CD4-positive, alpha-beta memory T cell (primary cell): Measurements from ENCODE around the gene STK38L. TPM values are rescaled to one million over a fixed set of nuclear protein-coding genes. Genes with fewer than 3 reads are reported as not detected.

Source experiments
- CTCF ChIA-PET: fragments of 350-600 bp; sonication (Branson Sonifier 250); formaldehyde crosslinking; loops from one replicate; lab custom pipeline; 2021; ENCODE audit warnings: inconsistent platforms; ENCODE audit not compliant: partially characterized antibody; lab: Charles Lee
- POLR2A ChIA-PET: fragments of 350-600 bp; sonication (Branson Sonifier 250); formaldehyde crosslinking; loops from one replicate; lab custom pipeline; 2021; ENCODE audit not compliant: partially characterized antibody; lab: Charles Lee
- DNase-seq, 5 donors: peaks; one replicate each; pipeline versions ENCODE4 v3.0.0 to v3.0.0-alpha.2; 2020 to 2022; ENCODE audit warnings: mixed read lengths in 1 of 5
- H3K27ac ChIP-seq: one replicate; pipeline ENCODE4 v1.7.0; 2013; ENCODE audit warnings: low read depth, low read length
- H3K27me3 ChIP-seq: 2 replicates; pipeline ENCODE4 v1.7.0; 2013; ENCODE audit warnings: mild to moderate bottlenecking, low read length, moderate library complexity; ENCODE audit not compliant: insufficient read depth
- H3K36me3 ChIP-seq: 2 replicates; pipeline ENCODE4 v1.7.0; 2013; ENCODE audit warnings: mild to moderate bottlenecking, low read length, moderate library complexity; ENCODE audit not compliant: insufficient read depth
- H3K4me1 ChIP-seq: 2 replicates; pipeline ENCODE4 v1.7.0; 2013; ENCODE audit warnings: mild to moderate bottlenecking, low read length, moderate library complexity; ENCODE audit not compliant: insufficient read depth
- H3K4me3 ChIP-seq, 2 donors: one replicate each; pipeline ENCODE4 v1.7.0; 2013; ENCODE audit warnings: low read length in 2 of 2, mild to moderate bottlenecking in 1 of 2
- H3K9me3 ChIP-seq, 2 donors: one replicate each; pipeline ENCODE4 v1.7.0; 2013; ENCODE audit warnings: low read length in 2 of 2, control low read depth in 1 of 2; ENCODE audit not compliant: control insufficient read depth in 1 of 2
- H3K27ac Mint-ChIP-seq, 7 donors: one replicate each; pipeline ENCODE4 v1.8.0; 2020 to 2021; ENCODE audit warnings: mixed read lengths in 7 of 7, mild to moderate bottlenecking in 6 of 7, inconsistent platforms in 3 of 7, moderate library complexity in 3 of 7
- H3K27me3 Mint-ChIP-seq, 2 donors: one replicate each; pipeline ENCODE4 v1.8.0; 2020 to 2021; ENCODE audit warnings: mixed read lengths in 2 of 2
- H3K36me3 Mint-ChIP-seq, 2 donors: one replicate each; pipeline ENCODE4 v1.8.0; 2020 to 2021; ENCODE audit warnings: mixed read lengths in 2 of 2, inconsistent platforms in 1 of 2, mild to moderate bottlenecking in 1 of 2
- H3K4me1 Mint-ChIP-seq, 4 donors: one replicate each; pipeline ENCODE4 v1.8.0; 2020 to 2021; ENCODE audit warnings: mixed read lengths in 4 of 4, mild to moderate bottlenecking in 1 of 4
- H3K4me3 Mint-ChIP-seq, 8 donors: one replicate each; pipeline ENCODE4 v1.8.0; 2020 to 2021; ENCODE audit warnings: mixed read lengths in 8 of 8, mild to moderate bottlenecking in 7 of 8, moderate library complexity in 6 of 8, inconsistent platforms in 3 of 8
- H3K9me3 Mint-ChIP-seq, 8 donors: one replicate each; pipeline ENCODE4 v1.8.0; 2020 to 2021; ENCODE audit warnings: mixed read lengths in 8 of 8, mild to moderate bottlenecking in 5 of 8, inconsistent platforms in 3 of 8, moderate library complexity in 1 of 8
- intact Hi-C: fragments of 100-400 bp; cut with micrococcal nuclease; formaldehyde crosslinking; loops from one replicate; pipeline ENCODE4 v1.15.1; 2023
- polyA plus RNA-seq, 2 donors: library from polyadenylated mRNA; unstranded; fragments of 300-500 nt; fragmentation: Illumina TruSeq; gene quantifications; one replicate each; pipeline ENCODE4 v1.2.3, GENCODE V29; 2021
- total RNA-seq, 2 experiments: library from RNA; stranded (reverse); gene quantifications; one replicate each; pipeline ENCODE4 v1.2.3, GENCODE V29; 2021

STK38L gene
- total and polyA plus RNA-seq, 4 experiments from 2014 or later: 8.4 to 21.8 (median 15.3) TPM

DNA sequence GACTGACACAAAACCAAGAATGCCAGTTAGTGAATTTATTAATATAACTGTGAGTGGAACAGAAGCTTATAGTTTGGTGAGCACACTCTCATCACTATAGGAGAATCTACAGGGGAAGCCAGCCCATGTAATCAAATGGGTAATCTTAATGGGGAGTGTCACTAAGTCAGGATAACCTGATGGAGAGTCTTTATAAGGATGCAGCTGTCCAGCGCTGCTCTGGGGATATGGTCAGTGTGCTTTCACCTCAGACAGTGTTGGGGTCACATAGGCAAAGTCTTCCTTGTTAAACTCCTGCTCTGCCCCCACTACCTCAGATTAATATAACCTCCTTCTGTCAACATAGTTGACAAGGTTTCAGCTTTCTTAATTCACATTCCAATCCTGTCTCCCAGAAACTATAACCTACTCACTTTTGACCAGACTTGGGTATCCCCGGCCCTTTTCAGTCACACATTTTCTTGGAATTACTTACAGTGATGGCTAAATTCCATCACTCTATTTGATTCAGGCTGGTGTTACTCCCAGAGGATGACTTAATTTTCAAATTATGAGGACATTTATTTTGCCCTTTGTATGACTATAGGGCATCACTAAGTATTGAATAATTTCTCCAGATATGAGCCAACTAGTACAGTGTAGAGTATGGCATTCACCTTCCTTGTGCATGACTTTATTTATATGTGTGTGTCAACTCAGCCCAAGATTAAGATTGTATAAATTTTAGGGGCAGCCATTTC, 13.2 kb downstream of the STK38L start:
- Mint-ChIP-seq H3K27ac (no peak overlapping the region), H3K4me1 (peaks cover 16 to 45% (median 34%) of the 10 kb centered on the region in 4 donors), H3K36me3 (peaks cover 0 to 33% of the 10 kb centered on the region in 2 donors), H3K9me3 (peaks cover 0 to 3% (median 0%) of the 10 kb centered on the region in 8 donors), H3K4me3 (no peak overlapping the region), H3K27me3 (no peaks in the 10 kb centered on the region)
- Histone ChIP-seq H3K36me3 (no peaks in the 10 kb centered on the region), H3K9me3 (no peaks in the 10 kb centered on the region), H3K27ac (no peak overlapping the region), H3K4me3 (no peak overlapping the region), H3K4me1 (no peaks in the 10 kb centered on the region), H3K27me3 (no peaks in the 10 kb centered on the region)
- DNase-seq: no peak
- intact Hi-C loops: no loop called here
- CTCF ChIA-PET: no interaction called here
- POLR2A ChIA-PET: no interaction called here

DNA sequence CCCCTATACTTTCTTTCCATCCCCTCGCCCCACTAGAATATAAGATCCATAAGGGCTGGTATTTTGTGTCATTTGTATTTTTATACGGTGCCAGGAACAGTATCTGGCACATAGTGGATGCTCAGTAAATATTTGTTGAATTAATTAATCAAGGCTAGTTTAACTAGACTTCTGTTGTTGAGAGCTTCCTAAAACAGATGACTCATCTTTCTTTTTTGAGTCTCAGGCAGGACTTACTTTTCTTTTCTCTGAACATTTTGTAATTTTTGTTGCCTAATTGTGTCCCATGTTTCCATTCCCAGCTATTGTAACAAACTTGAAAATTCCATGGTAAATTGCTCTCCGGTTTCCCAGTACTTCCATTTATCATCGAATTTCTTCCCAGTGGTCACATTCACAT, 16.7 kb downstream of the STK38L start:
- POLR2A ChIA-PET: no interaction called here
- H3K27me3 Mint-ChIP-seq: no peaks in the 10 kb centered on the region
- H3K27ac Mint-ChIP-seq: no peak overlapping the region
- DNase-seq: no peak
- no peaks in the 10 kb centered on the region for H3K36me3 ChIP-seq
- no peak overlapping the region for H3K27ac ChIP-seq
- H3K4me1 ChIP-seq: no peaks in the 10 kb centered on the region
- no peak overlapping the region for H3K4me3 ChIP-seq
- peaks cover 12 to 30% (median 24%) of the 10 kb centered on the region in 4 donors for H3K4me1 Mint-ChIP-seq
- H3K9me3 ChIP-seq: no peaks in the 10 kb centered on the region
- peaks cover 0 to 8% (median 0%) of the 10 kb centered on the region in 8 donors for H3K9me3 Mint-ChIP-seq
- peaks cover 9 to 38% of the 10 kb centered on the region in 2 donors for H3K36me3 Mint-ChIP-seq
- no peaks in the 10 kb centered on the region for H3K27me3 ChIP-seq
- CTCF ChIA-PET: no interaction called here
- no peak overlapping the region for H3K4me3 Mint-ChIP-seq
- intact Hi-C loops: no loop called here

DNA sequence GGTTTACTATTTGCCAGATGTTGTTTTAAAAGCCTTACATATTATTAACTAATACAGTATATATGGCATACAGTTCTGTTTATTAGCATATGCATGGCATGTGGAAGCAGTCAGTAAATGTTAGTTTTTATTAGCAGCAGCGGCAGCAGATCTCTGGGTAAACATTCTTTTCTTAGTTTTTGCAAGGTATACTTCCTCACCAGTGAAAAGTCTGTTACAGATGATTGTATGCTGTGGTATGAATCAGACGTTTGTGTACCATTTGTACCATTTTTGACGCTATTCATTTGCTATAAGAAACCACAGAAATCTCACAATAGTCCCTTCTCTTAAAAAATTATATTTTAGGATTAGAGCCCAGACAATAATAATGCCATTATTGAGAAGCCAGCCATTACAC, 17.8 kb downstream of the STK38L start:
- Histone ChIP-seq H3K4me1 (no peaks in the 10 kb centered on the region), H3K27me3 (no peaks in the 10 kb centered on the region), H3K36me3 (no peaks in the 10 kb centered on the region), H3K9me3 (no peaks in the 10 kb centered on the region), H3K27ac (no peak overlapping the region), H3K4me3 (no peak overlapping the region)
- Mint-ChIP-seq H3K4me3 (no peak overlapping the region), H3K27ac (no peak overlapping the region), H3K4me1 (peaks cover 9 to 25% (median 17%) of the 10 kb centered on the region in 4 donors), H3K36me3 (peaks cover 13 to 29% of the 10 kb centered on the region in 2 donors), H3K9me3 (peaks cover 0 to 8% (median 0%) of the 10 kb centered on the region in 8 donors), H3K27me3 (no peaks in the 10 kb centered on the region)
- no peak for DNase-seq
- intact Hi-C loops: no loop called here
- ChIA-PET POLR2A (no interaction called here), CTCF (no interaction called here)

DNA sequence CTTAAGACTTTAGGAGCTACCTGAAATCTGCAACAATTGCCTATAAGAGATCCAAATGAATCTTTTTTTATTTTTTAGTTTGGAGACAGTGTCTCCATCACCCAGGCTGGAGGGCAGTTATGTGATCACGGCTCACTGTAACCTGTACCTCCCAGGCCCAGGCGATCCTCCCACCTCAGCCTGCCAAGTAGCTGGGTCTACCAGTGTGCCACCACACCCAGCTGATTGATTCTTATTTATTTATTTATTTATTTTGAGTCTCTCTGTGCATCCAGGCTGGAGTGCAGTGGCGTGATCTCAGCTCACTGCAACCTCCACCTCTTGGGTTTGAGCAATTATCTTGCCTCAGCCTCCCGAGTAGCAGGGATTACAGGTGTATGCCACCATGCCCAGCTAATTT, 26.1 kb downstream of the STK38L start:
- Mint-ChIP-seq H3K27ac (no peak overlapping the region), H3K4me3 (no peak overlapping the region), H3K36me3 (peaks cover 4 to 28% of the 10 kb centered on the region in 2 donors), H3K27me3 (no peaks in the 10 kb centered on the region), H3K9me3 (peaks cover 0 to 10% (median 6%) of the 10 kb centered on the region in 8 donors), H3K4me1 (peaks cover 0 to 9% (median 6%) of the 10 kb centered on the region in 4 donors)
- Histone ChIP-seq H3K4me1 (no peaks in the 10 kb centered on the region), H3K36me3 (no peaks in the 10 kb centered on the region), H3K9me3 (no peaks in the 10 kb centered on the region), H3K27ac (no peak overlapping the region), H3K4me3 (no peak overlapping the region), H3K27me3 (no peaks in the 10 kb centered on the region)
- ChIA-PET CTCF (interaction anchor here (1.2 kb wide), 1 partner anchor 385 kb away, joined by 3 read pairs; no protein-coding TSS in a partner anchor), POLR2A (no interaction called here)
- DNase-seq: no peak
- intact Hi-C loops: no loop called here

DNA sequence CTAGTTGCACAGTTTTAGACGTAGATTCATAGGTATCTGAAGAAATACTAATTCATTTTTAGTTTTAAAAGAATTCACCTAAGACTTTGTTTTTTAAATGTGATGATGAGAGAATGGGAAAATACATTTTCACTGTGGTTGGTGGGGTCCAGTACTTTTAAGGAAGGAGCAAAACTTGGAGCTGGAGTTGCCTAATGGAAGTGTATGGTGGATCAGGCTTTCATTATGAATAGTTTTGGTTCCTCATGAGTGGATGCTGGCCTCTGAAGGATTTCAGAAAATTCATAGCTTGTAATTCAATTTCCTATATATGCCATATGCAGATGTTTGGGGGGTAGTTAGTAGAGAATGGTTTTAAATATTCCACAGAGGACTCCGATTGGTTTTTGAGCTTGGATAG, 27.1 kb downstream of the STK38L start:
- CTCF ChIA-PET: no interaction called here
- peaks cover 0 to 10% (median 6%) of the 10 kb centered on the region in 8 donors for H3K9me3 Mint-ChIP-seq

DNA sequence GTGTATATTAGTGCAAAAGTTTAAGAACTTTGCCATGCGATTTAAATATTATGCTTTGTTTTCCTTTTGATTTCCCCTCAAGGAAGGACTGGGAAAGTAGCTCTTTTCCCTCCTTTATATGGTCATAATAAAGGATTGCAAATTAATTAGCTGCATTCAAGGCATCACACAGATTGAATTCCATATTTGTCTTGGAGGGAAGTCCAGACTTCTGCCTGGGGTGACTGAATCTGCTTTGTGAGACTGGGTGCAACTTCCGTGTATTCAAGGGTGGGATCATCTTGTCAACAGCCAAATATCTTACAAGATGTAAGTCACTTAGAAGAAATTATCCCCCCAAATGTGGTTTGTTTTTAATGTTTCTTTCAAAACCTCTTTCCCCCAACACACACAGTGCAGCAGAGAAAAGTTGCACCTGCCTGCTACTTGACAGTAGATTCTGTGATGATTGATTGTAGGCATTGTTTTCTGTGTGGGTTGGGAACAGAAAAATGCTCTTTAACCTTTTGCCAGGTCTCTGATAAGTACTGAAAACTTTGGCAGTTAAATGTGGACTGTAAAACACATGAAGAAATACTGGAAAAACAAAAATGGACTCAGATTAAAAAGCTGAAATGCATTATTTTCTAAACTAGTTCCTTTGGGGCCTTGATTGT, 28.4 kb downstream of the STK38L start:
- no peak for DNase-seq
- no peaks in the 10 kb centered on the region for H3K9me3 ChIP-seq
- intact Hi-C loops: no loop called here
- Mint-ChIP-seq H3K9me3 (peaks cover 0 to 8% (median 3%) of the 10 kb centered on the region in 8 donors), H3K27ac (no peak overlapping the region), H3K36me3 (peaks cover 0 to 23% of the 10 kb centered on the region in 2 donors), H3K4me1 (peaks cover 0 to 10% (median 8%) of the 10 kb centered on the region in 4 donors), H3K4me3 (no peak overlapping the region), H3K27me3 (no peaks in the 10 kb centered on the region)
- H3K27me3 ChIP-seq: no peaks in the 10 kb centered on the region
- no peaks in the 10 kb centered on the region for H3K36me3 ChIP-seq
- no peaks in the 10 kb centered on the region for H3K4me1 ChIP-seq
- CTCF ChIA-PET: no interaction called here
- no peak overlapping the region for H3K4me3 ChIP-seq
- H3K27ac ChIP-seq: no peak overlapping the region
- POLR2A ChIA-PET: no interaction called here

More for the DNA sequence above, 27.1 kb downstream of the STK38L start:
- Mint-ChIP-seq H3K27me3 (no peaks in the 10 kb centered on the region), H3K27ac (no peak overlapping the region), H3K36me3 (peaks cover 3 to 28% of the 10 kb centered on the region in 2 donors), H3K4me1 (peaks cover 0 to 9% (median 6%) of the 10 kb centered on the region in 4 donors), H3K4me3 (no peak overlapping the region)
- Histone ChIP-seq H3K27me3 (no peaks in the 10 kb centered on the region), H3K9me3 (no peaks in the 10 kb centered on the region), H3K4me3 (no peak overlapping the region), H3K36me3 (no peaks in the 10 kb centered on the region), H3K4me1 (no peaks in the 10 kb centered on the region), H3K27ac (no peak overlapping the region)
- intact Hi-C loops: no loop called here
- DNase-seq: no peak
- POLR2A ChIA-PET: no interaction called here

DNA sequence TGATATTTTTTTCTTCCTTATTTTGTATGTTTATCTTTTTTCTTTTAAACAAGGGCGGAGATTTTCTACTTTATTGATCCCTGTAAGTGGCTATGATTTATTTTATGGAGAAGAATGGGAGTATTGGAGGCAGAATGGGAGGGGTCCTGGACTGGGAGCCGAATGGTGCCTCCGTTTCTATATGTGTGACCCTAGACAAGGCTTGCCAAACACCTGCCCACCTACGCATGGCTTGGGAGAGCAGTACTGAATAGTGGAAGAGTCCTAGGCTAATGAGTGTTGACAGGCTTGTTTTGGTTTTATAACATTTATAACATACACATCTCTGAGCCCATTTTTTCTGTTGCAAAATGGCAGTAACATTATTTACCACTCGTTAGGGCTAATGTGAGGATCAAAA, 29.0 kb downstream of the STK38L start:
- H3K4me3 Mint-ChIP-seq: no peak overlapping the region
- DNase-seq: no peak
- POLR2A ChIA-PET: no interaction called here
- Histone ChIP-seq H3K36me3 (no peaks in the 10 kb centered on the region), H3K4me1 (no peaks in the 10 kb centered on the region), H3K27ac (no peak overlapping the region), H3K4me3 (no peak overlapping the region), H3K27me3 (no peaks in the 10 kb centered on the region), H3K9me3 (no peaks in the 10 kb centered on the region)
- H3K27ac Mint-ChIP-seq: no peak overlapping the region
- peaks cover 0 to 2% (median 0%) of the 10 kb centered on the region in 8 donors for H3K9me3 Mint-ChIP-seq
- peaks cover 0 to 17% of the 10 kb centered on the region in 2 donors for H3K36me3 Mint-ChIP-seq
- H3K4me1 Mint-ChIP-seq: peaks cover 4 to 11% (median 7%) of the 10 kb centered on the region in 4 donors
- CTCF ChIA-PET: no interaction called here
- intact Hi-C loops: no loop called here
- no peaks in the 10 kb centered on the region for H3K27me3 Mint-ChIP-seq
